ENCODE data around the gene HABP4. TPM values are rescaled to one million over a fixed set of nuclear protein-coding genes. Genes with fewer than 3 reads are reported as not detected.

HABP4 gene
- total RNA-seq, 2 donors from 2014 or later, result 3.0 to 11.5 TPM

DNA sequence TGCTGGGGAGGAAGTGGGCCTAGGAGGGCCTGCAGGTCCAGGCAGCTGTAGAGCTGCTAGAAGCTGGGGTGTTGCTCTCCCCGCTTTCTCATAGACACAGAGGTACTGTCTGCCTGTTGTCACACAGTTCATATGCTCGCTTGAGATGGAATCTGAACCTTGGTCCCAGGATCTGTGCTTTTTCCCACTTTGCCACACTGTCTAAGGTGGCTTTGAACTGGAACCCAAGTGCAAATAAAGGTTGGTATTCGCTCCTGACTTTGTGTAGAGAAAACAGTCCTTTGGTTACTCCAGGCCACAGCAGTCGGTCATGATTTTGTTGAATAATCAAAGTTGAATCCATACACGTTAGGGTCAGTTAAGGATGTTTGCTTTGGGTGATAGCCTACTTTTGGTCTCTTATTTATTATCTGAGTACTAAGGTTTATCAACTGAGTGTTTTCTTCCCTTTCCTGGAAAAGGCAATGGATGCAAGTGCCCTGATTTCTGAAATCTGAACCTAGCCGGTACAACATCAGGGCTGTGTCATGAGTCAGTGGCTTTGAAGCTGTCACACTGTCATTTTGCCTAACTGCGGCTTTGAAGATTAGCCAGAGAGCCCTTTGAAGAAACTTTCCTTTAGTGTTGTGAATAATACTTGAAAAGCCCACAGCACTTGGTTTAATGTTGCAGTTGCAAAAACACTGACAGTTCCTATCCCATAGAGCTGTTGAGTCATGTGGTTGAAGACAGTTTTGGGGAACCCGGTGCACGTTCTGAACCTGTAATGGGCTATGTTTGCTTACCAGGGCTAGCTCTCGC lies 41.3 kb downstream of the HABP4 start:
- Mint-ChIP-seq H3K27me3 (no peaks in the 10 kb centered on the region), H3K36me3 (no peaks in the 10 kb centered on the region), H3K27ac (peak overlapping the region in 1 of 2 donors; percentile 54), H3K9me3 (no peaks in the 10 kb centered on the region), H3K4me3 (peak overlapping the region; percentile 62), H3K4me1 (ENCODE audit: low read depth in 2 of 2) (peaks cover 2 to 9% of the 10 kb centered on the region in 2 donors)
- ATAC-seq (peak; percentile 30 to 83), DNase-seq (ENCODE audit: low spot score) (no peak)

DNA sequence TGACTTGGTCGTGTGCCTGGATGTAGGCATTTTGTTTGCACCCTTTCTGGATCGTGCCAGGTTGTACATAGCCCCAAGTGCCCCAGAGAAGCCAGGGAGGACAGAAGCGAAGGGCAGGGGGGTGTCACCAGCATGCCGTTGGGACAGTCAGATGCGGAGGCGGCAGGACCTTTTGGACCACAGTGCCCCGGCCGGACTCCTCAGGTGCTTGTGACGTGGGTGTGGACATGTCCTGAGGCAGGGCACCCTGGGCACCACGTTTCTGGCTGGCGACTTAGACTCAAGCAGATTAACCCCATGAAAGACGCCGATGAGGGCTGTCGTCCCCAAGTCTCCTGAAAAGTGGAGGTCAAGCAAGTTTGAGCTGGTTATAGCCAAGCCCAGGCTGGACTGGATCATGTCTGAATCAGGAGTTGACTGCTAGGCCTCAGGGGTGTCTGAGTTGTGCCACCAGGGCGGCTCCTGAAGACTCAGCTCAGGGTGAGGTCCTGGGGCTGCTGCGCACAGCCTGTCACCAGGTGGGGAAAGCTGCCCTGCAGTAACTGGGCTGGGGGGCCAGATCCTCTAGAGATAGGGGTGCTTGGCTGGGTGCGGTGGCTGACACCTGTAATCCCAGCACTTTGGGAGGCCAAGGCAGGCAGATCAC lies 42.0 kb downstream of the HABP4 start:
- Mint-ChIP-seq H3K4me3 (peak overlapping the region; percentile 62), H3K27me3 (no peaks in the 10 kb centered on the region), H3K9me3 (no peaks in the 10 kb centered on the region), H3K36me3 (no peaks in the 10 kb centered on the region), H3K4me1 (ENCODE audit: low read depth in 2 of 2) (peaks cover 2 to 9% of the 10 kb centered on the region in 2 donors), H3K27ac (peak overlapping the region in 1 of 2 donors; percentile 54)
- DNase-seq (ENCODE audit: low spot score) (no peak), ATAC-seq (peak in 1 of 2 donors; percentile 8)

DNA sequence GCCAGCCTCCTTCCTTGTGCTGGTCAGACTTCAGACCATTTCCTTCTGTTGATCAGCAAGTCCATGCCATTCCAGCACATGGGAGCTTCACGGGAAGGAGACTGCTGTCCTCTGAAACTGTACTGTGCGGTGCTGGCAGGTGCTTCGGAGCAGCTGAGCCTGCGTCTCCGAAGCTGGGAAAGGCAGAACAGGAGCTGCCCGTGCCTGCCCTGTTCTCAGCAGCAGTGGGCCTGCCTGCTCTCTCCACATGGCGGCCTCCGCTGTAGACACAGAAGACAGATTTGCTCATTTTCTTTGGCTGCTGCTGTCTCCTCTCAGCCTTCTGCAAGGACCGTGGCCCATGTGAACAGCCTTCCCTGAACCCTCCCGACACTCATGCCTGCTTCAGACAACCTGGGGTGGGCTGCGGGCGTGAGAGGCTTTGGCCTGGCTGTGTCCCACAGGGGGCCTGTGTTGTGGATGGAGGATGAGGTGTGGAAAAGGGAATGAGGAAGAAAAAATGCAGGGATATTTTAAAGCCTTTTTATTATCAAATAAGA lies 43.1 kb downstream of the HABP4 start:
- DNase-seq (ENCODE audit: low spot score) (no peak), ATAC-seq (no peak)
- Mint-ChIP-seq H3K27me3 (no peaks in the 10 kb centered on the region), H3K36me3 (no peaks in the 10 kb centered on the region), H3K4me3 (no peak overlapping the region), H3K9me3 (no peaks in the 10 kb centered on the region), H3K4me1 (ENCODE audit: low read depth in 2 of 2) (peaks cover 2 to 9% of the 10 kb centered on the region in 2 donors), H3K27ac (no peak overlapping the region)

DNA sequence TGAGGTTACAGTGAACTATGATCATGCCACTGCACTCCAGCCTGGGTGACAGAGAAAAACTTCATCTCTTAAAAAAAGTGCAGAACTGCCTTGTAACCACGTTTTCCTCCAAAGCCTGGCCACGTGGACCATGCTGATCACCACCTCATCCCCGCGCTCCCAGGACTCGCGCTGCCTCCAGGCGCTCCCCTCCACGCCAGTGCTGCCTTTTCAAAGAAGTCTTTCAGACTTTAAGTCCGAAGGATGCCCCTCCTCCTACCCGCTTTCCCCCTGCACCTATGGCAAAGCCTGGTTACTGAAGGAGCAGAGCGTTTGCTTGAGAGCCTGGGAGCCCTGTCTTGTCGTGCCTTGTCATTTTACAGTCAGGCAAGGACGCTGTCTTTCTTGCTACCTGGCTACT lies 43.8 kb downstream of the HABP4 start:
- DNase-seq (ENCODE audit: low spot score) (no peak), ATAC-seq (no peak)
- Mint-ChIP-seq H3K4me3 (no peak overlapping the region), H3K9me3 (no peaks in the 10 kb centered on the region), H3K36me3 (no peaks in the 10 kb centered on the region), H3K4me1 (ENCODE audit: low read depth in 2 of 2) (peaks cover 2 to 9% of the 10 kb centered on the region in 2 donors), H3K27me3 (no peaks in the 10 kb centered on the region), H3K27ac (no peak overlapping the region)

DNA sequence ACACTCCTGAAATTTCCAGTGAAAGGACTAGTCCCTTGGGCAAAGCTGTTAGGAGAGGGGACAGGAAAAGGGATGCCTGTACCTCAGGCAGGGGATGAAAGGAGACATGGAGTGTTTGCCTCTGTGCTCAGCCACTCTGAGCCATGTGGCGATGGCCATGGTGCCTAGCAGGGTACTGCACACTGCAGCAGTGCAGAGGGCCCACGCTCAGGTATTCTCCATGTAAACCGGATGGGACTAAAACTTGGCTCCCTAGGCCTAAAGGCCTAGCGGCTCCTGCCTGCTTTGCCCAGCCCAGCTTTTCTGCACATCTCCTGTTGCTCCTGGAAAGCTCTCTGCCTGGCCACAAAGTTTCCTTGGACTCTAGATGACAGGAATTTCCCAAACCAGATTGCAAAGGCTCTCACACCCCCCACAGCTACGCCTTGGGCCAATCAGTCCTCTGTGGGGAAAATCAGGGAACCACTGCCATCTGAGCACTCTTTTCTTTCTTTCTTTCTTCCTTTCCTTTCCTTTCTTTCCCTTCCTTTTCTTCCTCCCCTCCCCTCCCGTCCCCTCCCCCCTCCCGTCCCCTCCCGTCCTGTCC lies 44.3 kb downstream of the HABP4 start:
- Mint-ChIP-seq H3K4me1 (ENCODE audit: low read depth in 2 of 2) (peaks cover 2 to 9% of the 10 kb centered on the region in 2 donors), H3K9me3 (no peaks in the 10 kb centered on the region), H3K36me3 (no peaks in the 10 kb centered on the region)

DNA sequence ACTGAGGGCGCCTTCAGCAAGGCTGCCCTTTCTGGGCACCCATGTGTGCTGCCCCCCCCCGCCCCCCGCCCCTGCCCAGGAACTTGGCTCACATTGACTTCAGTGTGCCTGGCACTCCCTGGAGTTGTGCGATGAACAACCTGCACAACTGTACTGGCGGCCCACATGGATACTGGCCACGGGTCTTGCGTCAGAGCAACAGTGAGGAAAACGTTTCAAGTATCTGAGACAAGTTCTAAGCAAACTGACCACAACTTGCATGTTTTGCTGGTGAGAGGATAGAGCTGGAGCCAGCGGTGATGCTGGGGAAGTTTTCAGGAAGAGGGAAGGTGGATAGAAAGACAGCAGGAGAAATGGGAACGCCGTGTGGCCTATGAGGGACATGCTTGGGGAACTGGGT lies 45.4 kb downstream of the HABP4 start:
- Mint-ChIP-seq H3K4me3 (no peak overlapping the region), H3K9me3 (no peaks in the 10 kb centered on the region)

More for the DNA sequence above, 44.3 kb downstream of the HABP4 start:
- ATAC-seq (no peak), DNase-seq (ENCODE audit: low spot score) (no peak)
- Mint-ChIP-seq H3K4me3 (no peak overlapping the region), H3K27me3 (no peaks in the 10 kb centered on the region), H3K27ac (no peak overlapping the region)

GRCh38 chr9:96496368-96497116 lies 46.6 kb downstream of the HABP4 start:
- ATAC-seq (peak in 1 of 2 donors; percentile 37), DNase-seq (ENCODE audit: low spot score) (no peak)
- peaks cover 2 to 4% of the 10 kb centered on the region in 2 donors for H3K4me1 Mint-ChIP-seq (ENCODE audit: low read depth in 2 of 2)
- H3K9me3 Mint-ChIP-seq, result no peaks in the 10 kb centered on the region
- H3K27ac Mint-ChIP-seq, result no peak overlapping the region
- H3K4me3 Mint-ChIP-seq, result no peak overlapping the region
- H3K36me3 Mint-ChIP-seq, result no peaks in the 10 kb centered on the region
- no peaks in the 10 kb centered on the region for H3K27me3 Mint-ChIP-seq

More for the DNA sequence above, 45.4 kb downstream of the HABP4 start:
- ATAC-seq (no peak), DNase-seq (ENCODE audit: low spot score) (no peak)
- Mint-ChIP-seq H3K27ac (no peak overlapping the region), H3K4me1 (ENCODE audit: low read depth in 2 of 2) (peaks cover 2 to 9% of the 10 kb centered on the region in 2 donors), H3K27me3 (no peaks in the 10 kb centered on the region), H3K36me3 (no peaks in the 10 kb centered on the region)

- DNase-seq (ENCODE audit: low spot score) (no peak), ATAC-seq (no peak)
- peaks cover 0 to 2% of the 10 kb centered on the region in 2 donors for H3K27me3 Mint-ChIP-seq
- H3K27ac Mint-ChIP-seq, result no peak overlapping the region
- H3K4me1 Mint-ChIP-seq (ENCODE audit: low read depth in 2 of 2), result no peaks in the 10 kb centered on the region
- H3K4me3 Mint-ChIP-seq, result no peak overlapping the region
- no peaks in the 10 kb centered on the region for H3K9me3 Mint-ChIP-seq
- H3K36me3 Mint-ChIP-seq, result no peaks in the 10 kb centered on the region
Observed at GRCh38 chr9:96497117-96497399, 47.1 kb downstream of the HABP4 start.

GRCh38 chr9:96498796-96499195 lies 48.8 kb downstream of the HABP4 start:
- Mint-ChIP-seq H3K27me3 (peaks cover 0 to 5% of the 10 kb centered on the region in 2 donors), H3K4me1 (ENCODE audit: low read depth in 2 of 2) (no peaks in the 10 kb centered on the region), H3K36me3 (no peaks in the 10 kb centered on the region), H3K27ac (no peak overlapping the region), H3K9me3 (no peaks in the 10 kb centered on the region), H3K4me3 (no peak overlapping the region)
- ATAC-seq (peak in 1 of 2 donors; percentile 18), DNase-seq (ENCODE audit: low spot score) (no peak)

DNA sequence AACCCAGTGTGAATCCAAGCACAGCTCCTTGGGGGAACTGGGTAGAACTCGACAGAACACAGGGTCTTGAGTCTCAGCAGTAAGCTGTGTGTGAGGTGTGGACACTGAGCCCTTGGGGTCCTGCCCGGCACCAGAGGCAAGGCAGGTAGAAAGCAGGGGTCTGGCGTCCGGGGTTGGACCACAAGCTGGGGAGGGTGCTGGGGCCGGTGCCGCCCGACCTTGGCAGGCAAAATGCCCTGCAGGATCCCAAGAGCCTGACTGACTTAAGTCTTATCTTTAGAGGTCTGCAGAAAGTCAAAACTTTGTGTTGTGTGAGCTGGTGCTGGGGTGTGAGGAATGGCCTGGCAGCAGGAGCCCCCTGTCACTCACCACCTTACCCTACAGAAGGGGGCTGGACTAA lies 49.3 kb downstream of the HABP4 start:
- ATAC-seq (no peak), DNase-seq (ENCODE audit: low spot score) (no peak)
- H3K27me3 Mint-ChIP-seq, result peaks cover 0 to 8% of the 10 kb centered on the region in 2 donors
- H3K36me3 Mint-ChIP-seq, result no peaks in the 10 kb centered on the region
- H3K9me3 Mint-ChIP-seq, result no peaks in the 10 kb centered on the region
- no peaks in the 10 kb centered on the region for H3K4me1 Mint-ChIP-seq (ENCODE audit: low read depth in 2 of 2)
- H3K4me3 Mint-ChIP-seq, result no peak overlapping the region
- H3K27ac Mint-ChIP-seq, result no peak overlapping the region

- peaks cover 0 to 11% of the 10 kb centered on the region in 2 donors for H3K27me3 Mint-ChIP-seq
- DNase-seq (ENCODE audit: low spot score), result no peak
- no peak overlapping the region for H3K4me3 Mint-ChIP-seq
- no peak overlapping the region for H3K27ac Mint-ChIP-seq
- H3K4me1 Mint-ChIP-seq (ENCODE audit: low read depth in 2 of 2), result no peaks in the 10 kb centered on the region
- H3K9me3 Mint-ChIP-seq, result no peaks in the 10 kb centered on the region
- no peak for ATAC-seq
- no peaks in the 10 kb centered on the region for H3K36me3 Mint-ChIP-seq
Observed at GRCh38 chr9:96500696-96501632, 51.0 kb downstream of the HABP4 start.

DNA sequence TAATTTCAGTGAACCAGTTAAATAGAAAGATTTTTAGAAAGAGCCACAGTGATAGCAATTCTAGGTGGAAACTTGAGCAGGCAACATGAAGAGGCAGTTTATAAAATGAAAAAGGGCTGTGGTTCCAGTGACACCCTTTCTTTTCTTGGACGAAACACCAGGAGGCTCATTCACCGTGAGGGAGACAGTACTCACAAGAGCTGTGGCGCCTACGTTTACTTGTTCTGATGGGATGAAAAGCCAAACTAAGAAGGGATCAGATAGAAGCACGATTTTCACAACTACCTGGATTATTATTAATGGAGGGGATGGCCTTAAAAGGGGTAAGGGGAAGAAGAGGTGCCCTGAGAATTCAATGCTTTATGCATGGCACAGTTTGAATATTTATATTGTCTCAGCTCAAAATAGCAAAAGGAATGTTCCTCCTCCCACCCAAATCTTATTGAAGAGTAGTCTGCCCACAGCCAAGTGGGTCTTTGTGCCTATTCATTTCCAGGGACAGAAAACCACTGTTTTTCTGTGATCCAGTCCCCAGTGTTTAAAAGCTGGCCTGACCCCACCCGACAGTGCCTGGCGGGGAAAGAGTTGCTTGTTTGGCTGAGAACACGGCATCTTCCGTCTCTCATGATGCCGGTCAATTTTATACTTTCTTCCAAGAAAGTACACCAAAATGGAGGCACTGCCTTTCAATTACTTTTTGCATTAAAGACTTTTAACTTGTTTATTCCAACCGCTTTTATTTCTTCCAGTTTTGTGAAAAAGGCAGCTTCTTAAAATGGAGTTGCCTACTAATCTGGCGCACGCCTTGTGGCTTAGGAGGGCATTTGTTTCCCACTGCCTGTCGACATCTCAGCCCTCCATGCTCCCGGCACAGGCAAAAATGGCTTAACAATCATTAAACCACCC lies 51.9 kb downstream of the HABP4 start:
- Mint-ChIP-seq H3K27ac (no peak overlapping the region), H3K9me3 (no peaks in the 10 kb centered on the region), H3K4me1 (ENCODE audit: low read depth in 2 of 2) (no peaks in the 10 kb centered on the region), H3K4me3 (no peak overlapping the region), H3K36me3 (no peaks in the 10 kb centered on the region), H3K27me3 (peaks cover 0 to 11% of the 10 kb centered on the region in 2 donors)
- DNase-seq (ENCODE audit: low spot score) (no peak), ATAC-seq (no peak)
